DND-41 (cell line): Measurements from ENCODE around the gene KSR2.

ENCODE experiments used
- EZH2 ChIP-seq: IDR thresholded peaks from 3 replicates; pipeline ENCODE4 v1.6.1; 2012; ENCODE audit warnings: borderline replicate concordance, low read depth, mild to moderate bottlenecking, moderate library complexity, low read length, inconsistent platforms; ENCODE audit not compliant: severe bottlenecking
- TF ChIP-seq, protein P1 (sequence below): IDR thresholded peaks from 2 replicates; pipeline ENCODE4 v1.5.1; 2012; ENCODE audit warnings: borderline replicate concordance, low read length, moderate library complexity, mild to moderate bottlenecking; ENCODE audit not compliant: poor library complexity, severe bottlenecking; ENCODE audit errors: extremely low read depth

DNA sequence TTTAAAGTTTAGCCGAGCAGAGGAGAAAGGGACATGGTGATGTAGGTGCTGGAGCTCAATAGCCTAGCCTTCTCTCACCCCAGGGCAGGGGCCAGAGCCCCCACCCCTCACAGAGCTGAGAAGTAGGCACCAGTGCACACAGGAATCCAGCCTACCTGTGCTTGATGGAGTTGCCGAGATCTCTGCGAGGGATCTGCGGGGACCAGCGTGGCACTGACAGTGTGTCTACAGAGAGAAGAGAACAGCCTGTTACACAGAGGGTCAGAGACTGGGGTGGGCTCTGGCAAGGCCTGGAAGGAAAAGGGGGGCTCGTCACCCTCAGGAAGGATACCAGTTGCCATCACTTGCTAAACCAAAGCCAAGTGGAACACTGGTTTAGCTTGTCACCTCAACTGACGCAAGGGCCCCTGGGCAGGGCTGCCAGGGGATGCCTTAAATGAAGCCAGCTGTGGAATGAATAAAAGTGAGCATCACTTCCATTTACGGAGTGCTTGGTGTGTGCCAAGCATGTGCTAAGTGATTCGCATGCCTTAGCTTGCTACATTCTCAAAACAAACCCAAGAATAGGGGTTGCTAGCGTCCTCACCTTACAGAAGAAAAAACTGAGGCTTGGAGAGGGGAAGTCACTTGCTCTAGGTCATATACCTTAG, 386.5 kb downstream of the KSR2 start:
- TF ChIP-seq, protein P1, sequence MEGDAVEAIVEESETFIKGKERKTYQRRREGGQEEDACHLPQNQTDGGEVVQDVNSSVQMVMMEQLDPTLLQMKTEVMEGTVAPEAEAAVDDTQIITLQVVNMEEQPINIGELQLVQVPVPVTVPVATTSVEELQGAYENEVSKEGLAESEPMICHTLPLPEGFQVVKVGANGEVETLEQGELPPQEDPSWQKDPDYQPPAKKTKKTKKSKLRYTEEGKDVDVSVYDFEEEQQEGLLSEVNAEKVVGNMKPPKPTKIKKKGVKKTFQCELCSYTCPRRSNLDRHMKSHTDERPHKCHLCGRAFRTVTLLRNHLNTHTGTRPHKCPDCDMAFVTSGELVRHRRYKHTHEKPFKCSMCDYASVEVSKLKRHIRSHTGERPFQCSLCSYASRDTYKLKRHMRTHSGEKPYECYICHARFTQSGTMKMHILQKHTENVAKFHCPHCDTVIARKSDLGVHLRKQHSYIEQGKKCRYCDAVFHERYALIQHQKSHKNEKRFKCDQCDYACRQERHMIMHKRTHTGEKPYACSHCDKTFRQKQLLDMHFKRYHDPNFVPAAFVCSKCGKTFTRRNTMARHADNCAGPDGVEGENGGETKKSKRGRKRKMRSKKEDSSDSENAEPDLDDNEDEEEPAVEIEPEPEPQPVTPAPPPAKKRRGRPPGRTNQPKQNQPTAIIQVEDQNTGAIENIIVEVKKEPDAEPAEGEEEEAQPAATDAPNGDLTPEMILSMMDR: no peak
- no peak for TF ChIP-seq EZH2
